Activated CD4-positive, alpha-beta memory T cell treated with anti-CD3 and anti-CD28 coated beads for 36 hours (primary cell): ENCODE results near the gene COL4A3. TPM values are rescaled to one million over a fixed set of nuclear protein-coding genes. Genes with fewer than 3 reads are reported as not detected.
A peak's percentile ranks its signal among the peaks of the same experiment; 100 is the strongest.
"Not testable (repeated sequence)": the region's sequence is repeated elsewhere in the genome, so short reads cannot be mapped to it uniquely, and the experiment has no call there.

ENCODE experiments used
- CTCF ChIA-PET: fragments of 350-600 bp; sonication (Branson Sonifier 250); formaldehyde crosslinking; loops from one replicate; lab custom pipeline; 2021; ENCODE audit warnings: antibody characterized with exemption, inconsistent platforms; lab: Charles Lee
- POLR2A ChIA-PET: fragments of 350-600 bp; sonication (Branson Sonifier 250); formaldehyde crosslinking; loops from one replicate; lab custom pipeline; 2021; ENCODE audit warnings: antibody characterized with exemption; lab: Charles Lee
- DNase-seq: peaks from one replicate; pipeline ENCODE4 v3.0.0-alpha.2; 2020
- H3K27ac Mint-ChIP-seq: one replicate; pipeline ENCODE4 v1.8.0; 2021; ENCODE audit warnings: mixed read lengths
- H3K27me3 Mint-ChIP-seq: one replicate; pipeline ENCODE4 v1.8.0; 2021; ENCODE audit warnings: mixed read lengths
- H3K36me3 Mint-ChIP-seq: one replicate; pipeline ENCODE4 v1.8.0; 2021; ENCODE audit warnings: mixed read lengths
- H3K4me1 Mint-ChIP-seq: one replicate; pipeline ENCODE4 v1.8.0; 2021; ENCODE audit warnings: low read depth, mixed read lengths
- H3K4me3 Mint-ChIP-seq: one replicate; pipeline ENCODE4 v1.8.0; 2021; ENCODE audit warnings: mild to moderate bottlenecking, mixed read lengths
- H3K9me3 Mint-ChIP-seq: one replicate; pipeline ENCODE4 v1.8.0; 2021; ENCODE audit warnings: mixed read lengths
- intact Hi-C: fragments of 100-400 bp; cut with micrococcal nuclease; formaldehyde crosslinking; loops from one replicate; pipeline ENCODE4 v1.15.1; 2023
- total RNA-seq, 2 experiments: library from RNA; stranded (reverse); gene quantifications; one replicate each; pipeline ENCODE4 v1.2.3, GENCODE V29; 2021

The COL4A3 gene
- total RNA-seq, 2 experiments from 2014 or later: not detected

DNA sequence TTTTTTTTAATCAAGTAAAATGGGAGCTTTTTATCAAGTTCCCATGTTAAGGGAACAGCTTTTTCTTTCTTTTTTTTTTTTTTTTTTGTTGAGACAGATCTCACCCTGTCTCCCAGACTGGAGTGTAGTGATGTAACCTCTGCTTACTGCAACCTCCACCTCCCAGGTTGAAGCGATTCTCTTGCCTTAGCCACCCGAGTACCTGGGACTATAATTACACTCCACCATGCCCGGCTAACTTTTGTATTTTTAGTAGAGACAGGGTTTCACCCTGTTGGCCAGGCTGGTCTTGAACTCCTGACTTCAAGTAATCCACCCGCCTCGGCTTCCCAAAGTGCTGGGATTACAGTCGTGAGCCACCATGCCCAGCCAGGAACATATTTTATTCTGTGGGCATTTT lies 61.2 kb downstream of the COL4A3 start:
- H3K4me3 Mint-ChIP-seq, POLR2A ChIA-PET, DNase-seq, H3K4me1 Mint-ChIP-seq, intact Hi-C loops, H3K36me3 Mint-ChIP-seq, H3K9me3 Mint-ChIP-seq, H3K27ac Mint-ChIP-seq, H3K27me3 Mint-ChIP-seq: not testable (repeated sequence)
- CTCF ChIA-PET: interaction anchor here (3.0 kb wide), 1 partner anchor 13 kb away, joined by 17 read pairs; no protein-coding TSS in a partner anchor

DNA sequence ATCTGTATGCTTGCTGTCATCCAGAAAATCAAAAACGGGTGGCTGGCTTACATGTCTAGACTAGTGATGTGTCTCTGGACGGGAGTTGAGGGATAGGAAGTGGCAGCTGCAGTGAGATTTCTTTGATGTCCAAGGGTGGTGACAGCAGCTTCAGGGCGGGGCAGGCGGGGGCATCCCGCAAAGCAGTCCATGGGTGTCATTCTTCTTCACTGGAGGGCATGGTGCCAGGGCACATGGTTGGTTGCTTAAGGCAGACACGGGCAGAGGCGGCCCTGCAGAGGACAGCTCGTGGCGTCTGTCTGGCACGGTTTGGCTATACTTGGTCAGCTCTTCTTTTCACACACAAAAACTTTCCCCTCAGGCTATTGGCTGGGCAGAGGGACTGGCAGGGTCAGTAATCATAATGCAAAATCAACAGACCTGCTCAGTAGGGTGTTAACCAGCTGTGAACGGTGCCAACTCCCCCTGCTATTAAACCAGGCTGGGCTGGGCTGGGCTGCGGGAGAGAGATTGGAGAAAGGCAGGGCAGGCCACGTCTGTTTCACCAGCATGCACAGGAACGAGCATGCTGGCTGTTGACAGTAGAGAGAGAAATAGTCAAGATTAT lies 63.7 kb downstream of the COL4A3 start:
- no peak overlapping the region for H3K4me3 Mint-ChIP-seq
- CTCF ChIA-PET: interaction anchor here (2.1 kb wide), 1 partner anchor 9 kb away, joined by 17 read pairs; no protein-coding TSS in a partner anchor
- peaks cover 4% of the 10 kb centered on the region for H3K9me3 Mint-ChIP-seq

DNA sequence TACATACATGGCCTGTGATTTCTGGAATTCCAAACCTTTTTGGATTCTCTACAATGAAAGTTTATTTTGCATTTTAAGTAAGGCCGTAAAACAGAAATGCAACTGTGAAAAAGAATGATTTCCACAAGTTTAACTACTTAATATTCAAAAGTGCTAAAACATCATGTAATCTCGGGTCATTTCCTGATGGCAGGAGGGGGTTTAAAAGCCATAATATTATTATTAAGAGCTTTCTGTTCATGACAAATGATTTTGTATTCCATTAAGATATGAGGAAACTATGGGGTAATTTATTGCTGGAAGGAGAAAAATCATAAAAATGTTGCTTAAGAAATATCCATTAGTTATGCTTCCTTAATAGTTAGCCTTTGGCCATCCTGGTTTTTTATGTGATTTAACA lies 65.7 kb downstream of the COL4A3 start:
- POLR2A ChIA-PET: no interaction called here
- intact Hi-C loops: no loop called here
- H3K4me3 Mint-ChIP-seq: no peak overlapping the region
- H3K4me1 Mint-ChIP-seq: no peaks in the 10 kb centered on the region
- peaks cover 4% of the 10 kb centered on the region for H3K9me3 Mint-ChIP-seq
- no peak for DNase-seq
- H3K27ac Mint-ChIP-seq: no peak overlapping the region
- peaks cover 5% of the 10 kb centered on the region for H3K27me3 Mint-ChIP-seq
- CTCF ChIA-PET: interaction anchor here (1.5 kb wide), 1 partner anchor 10 kb away, joined by 3 read pairs; no protein-coding TSS in a partner anchor
- H3K36me3 Mint-ChIP-seq: no peaks in the 10 kb centered on the region

More for the DNA sequence above, 63.7 kb downstream of the COL4A3 start:
- POLR2A ChIA-PET: no interaction called here
- no peak for DNase-seq
- Mint-ChIP-seq H3K4me1 (no peaks in the 10 kb centered on the region), H3K27ac (no peak overlapping the region), H3K36me3 (no peaks in the 10 kb centered on the region), H3K27me3 (peaks cover 7% of the 10 kb centered on the region)
- intact Hi-C loops: no loop called here

DNA sequence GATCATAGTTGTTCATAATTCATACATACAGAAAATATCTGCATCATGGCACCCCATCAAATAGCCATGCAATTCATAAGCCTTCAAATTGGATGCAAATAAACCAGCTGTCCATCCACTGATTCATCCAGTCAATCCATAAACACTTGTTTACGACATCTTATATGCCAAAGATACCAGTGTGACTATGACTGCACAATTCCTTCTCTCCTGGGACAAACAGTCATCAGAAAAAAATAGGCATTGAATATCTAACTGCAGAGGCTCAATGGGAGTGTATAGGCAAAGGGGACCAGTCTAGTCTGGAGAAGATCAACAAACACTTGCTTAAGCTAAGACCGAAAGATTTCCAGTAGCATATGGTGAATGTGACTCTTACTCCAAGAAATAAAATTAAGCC lies 70.0 kb downstream of the COL4A3 start:
- no peak overlapping the region for H3K27ac Mint-ChIP-seq
- DNase-seq: no peak
- CTCF ChIA-PET: no interaction called here
- no peak overlapping the region for H3K4me3 Mint-ChIP-seq
- H3K27me3 Mint-ChIP-seq: peaks cover 6% of the 10 kb centered on the region
- H3K36me3 Mint-ChIP-seq: no peaks in the 10 kb centered on the region
- peaks cover 4% of the 10 kb centered on the region for H3K9me3 Mint-ChIP-seq
- intact Hi-C loops: no loop called here
- H3K4me1 Mint-ChIP-seq: no peaks in the 10 kb centered on the region
- POLR2A ChIA-PET: no interaction called here

DNA sequence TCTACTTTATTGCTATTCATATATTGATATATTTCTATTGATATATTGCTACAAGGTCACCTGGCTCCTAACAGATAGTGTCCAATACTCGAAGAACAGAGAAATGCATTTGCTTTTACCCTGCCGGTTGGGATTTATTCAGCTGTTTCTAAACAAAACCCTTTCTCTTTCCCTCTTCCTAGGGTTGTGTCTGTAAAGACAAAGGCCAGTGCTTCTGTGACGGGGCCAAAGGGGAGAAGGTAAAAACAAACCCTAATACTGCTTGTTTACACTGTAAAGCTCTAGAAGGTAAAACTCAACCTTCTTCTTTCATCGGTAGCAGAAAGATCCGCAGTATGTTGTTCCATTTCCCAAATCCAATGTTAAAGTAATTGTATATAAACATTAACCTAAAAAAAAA lies 73.4 kb downstream of the COL4A3 start:
- no peak for DNase-seq
- Mint-ChIP-seq H3K9me3 (no peaks in the 10 kb centered on the region), H3K4me3 (no peak overlapping the region), H3K36me3 (no peaks in the 10 kb centered on the region), H3K27me3 (peaks cover 6% of the 10 kb centered on the region), H3K27ac (no peak overlapping the region), H3K4me1 (no peaks in the 10 kb centered on the region)
- CTCF ChIA-PET: interaction anchor here (0.6 to 4.6 kb wide), 18 partner anchors 11 to 1564 kb away, joined by 3 to 104 read pairs (median 5); partner anchors contain the start of gene MFF
- intact Hi-C loops: loop anchor here (1.0 kb wide), 1 partner anchor 107 kb away; no protein-coding TSS in a partner anchor
- POLR2A ChIA-PET: no interaction called here

DNA sequence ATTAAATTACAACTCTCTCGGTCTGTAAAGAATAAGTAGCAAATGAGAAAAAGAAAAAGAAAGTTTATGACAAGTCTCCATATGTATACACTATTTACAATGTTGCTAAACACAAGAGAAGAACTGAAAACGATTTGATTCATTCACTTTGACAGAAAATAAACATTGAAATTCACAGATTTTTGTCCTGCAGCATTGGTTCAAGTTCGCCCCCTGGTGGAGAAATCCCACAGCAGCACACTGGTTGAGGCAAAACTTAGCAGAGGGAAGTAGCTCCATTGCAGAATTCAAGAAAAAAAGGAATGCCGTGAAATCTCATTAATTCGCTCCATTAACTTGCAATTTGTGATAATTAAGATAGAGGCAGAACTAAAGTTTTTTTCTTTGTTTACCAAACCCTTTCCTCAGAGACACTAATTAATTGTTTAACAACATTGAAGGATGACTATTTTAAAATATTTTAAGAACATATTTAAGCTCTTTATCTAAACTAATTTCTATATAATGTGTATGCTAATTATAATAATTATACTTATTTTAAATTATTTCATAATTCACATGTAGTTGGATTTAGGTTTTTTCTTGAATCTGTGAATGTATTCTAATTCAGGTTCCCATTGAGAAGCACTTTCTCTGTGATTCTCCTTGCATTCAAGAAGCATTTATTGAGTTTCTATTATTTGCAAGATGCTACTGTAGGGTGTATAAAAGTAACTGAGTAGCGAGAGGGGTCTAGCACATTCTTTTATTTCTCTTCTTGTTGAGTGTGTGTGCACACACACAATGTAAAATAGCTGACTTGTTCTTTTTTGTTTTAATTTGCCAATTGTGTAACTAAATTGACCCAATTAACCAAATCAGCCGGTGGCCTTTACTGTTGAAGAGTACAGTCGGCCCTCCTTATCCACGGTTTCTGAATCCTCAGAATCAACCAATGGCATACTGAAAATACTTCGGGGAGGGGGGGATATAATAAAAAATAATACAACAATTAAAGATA lies 74.1 kb downstream of the COL4A3 start:
- ChIA-PET CTCF (interaction anchor here (0.6 to 4.6 kb wide), 38 partner anchors 8 to 1569 kb away, joined by 3 to 104 read pairs (median 4); partner anchors contain the start of gene MFF), POLR2A (no interaction called here)
- no peak overlapping the region for H3K27ac Mint-ChIP-seq
- H3K9me3 Mint-ChIP-seq: no peaks in the 10 kb centered on the region
- no peaks in the 10 kb centered on the region for H3K4me1 Mint-ChIP-seq
- peaks cover 6% of the 10 kb centered on the region for H3K27me3 Mint-ChIP-seq
- H3K4me3 Mint-ChIP-seq: no peak overlapping the region
- no peaks in the 10 kb centered on the region for H3K36me3 Mint-ChIP-seq
- intact Hi-C loops: loop anchor here (1.0 kb wide), 1 partner anchor 108 kb away; no protein-coding TSS in a partner anchor
- peak; percentile 70 for DNase-seq

DNA sequence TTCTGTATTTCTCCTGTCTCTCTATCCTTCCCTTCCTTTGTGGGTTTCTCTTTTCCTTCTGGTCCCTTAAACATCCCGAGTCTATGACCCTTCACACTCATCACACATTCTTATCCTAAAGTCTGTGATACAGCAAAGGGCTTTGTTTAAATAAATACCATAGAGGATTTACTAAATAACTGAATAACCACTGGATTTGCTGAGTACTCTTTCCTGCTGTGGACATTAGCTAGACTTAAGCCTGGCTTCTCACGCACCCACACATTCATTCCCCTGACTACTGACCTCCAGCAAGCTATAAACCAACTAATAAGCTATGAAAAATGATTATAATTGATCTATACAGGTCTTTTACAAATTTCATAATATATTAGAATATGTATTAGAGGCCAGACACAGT lies 76.6 kb downstream of the COL4A3 start:
- DNase-seq: no peak
- no peaks in the 10 kb centered on the region for H3K4me1 Mint-ChIP-seq
- CTCF ChIA-PET: interaction anchor here (1.6 kb wide), 1 partner anchor 10 kb away, joined by 3 read pairs; no protein-coding TSS in a partner anchor

DNA sequence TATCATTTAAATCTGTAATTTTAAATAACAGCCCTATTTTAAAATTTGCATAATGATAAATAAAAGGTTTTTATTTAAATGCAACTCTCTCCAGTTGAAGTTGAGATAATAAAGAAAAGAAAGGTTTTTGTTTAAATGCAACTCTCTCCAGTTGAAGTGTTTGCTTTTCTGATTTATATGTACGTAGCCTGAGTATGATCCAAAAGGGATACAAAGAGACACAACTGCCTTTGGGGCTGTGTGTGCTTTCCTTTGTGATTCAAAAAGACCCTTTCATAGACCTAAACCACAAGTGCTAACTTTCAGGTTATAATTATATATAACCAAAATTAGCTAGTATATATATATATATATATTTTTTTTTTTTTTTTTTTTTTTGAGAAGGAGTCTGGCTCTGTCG lies 84.5 kb downstream of the COL4A3 start:
- no peak overlapping the region for H3K27ac Mint-ChIP-seq
- ChIA-PET CTCF (interaction anchor here (1.1 kb wide), 1 partner anchor 11 kb away, joined by 8 read pairs; no protein-coding TSS in a partner anchor), POLR2A (no interaction called here)
- no peak overlapping the region for H3K4me3 Mint-ChIP-seq
- H3K4me1 Mint-ChIP-seq: no peaks in the 10 kb centered on the region
- peaks cover 4% of the 10 kb centered on the region for H3K27me3 Mint-ChIP-seq
- no peaks in the 10 kb centered on the region for H3K9me3 Mint-ChIP-seq
- no peak for DNase-seq
- intact Hi-C loops: no loop called here
- no peaks in the 10 kb centered on the region for H3K36me3 Mint-ChIP-seq

More for the DNA sequence above, 76.6 kb downstream of the COL4A3 start:
- POLR2A ChIA-PET: no interaction called here
- H3K4me3 Mint-ChIP-seq: no peak overlapping the region
- intact Hi-C loops: no loop called here
- H3K9me3 Mint-ChIP-seq: no peaks in the 10 kb centered on the region
- no peaks in the 10 kb centered on the region for H3K36me3 Mint-ChIP-seq
- peaks cover 3% of the 10 kb centered on the region for H3K27me3 Mint-ChIP-seq
- no peak overlapping the region for H3K27ac Mint-ChIP-seq

DNA sequence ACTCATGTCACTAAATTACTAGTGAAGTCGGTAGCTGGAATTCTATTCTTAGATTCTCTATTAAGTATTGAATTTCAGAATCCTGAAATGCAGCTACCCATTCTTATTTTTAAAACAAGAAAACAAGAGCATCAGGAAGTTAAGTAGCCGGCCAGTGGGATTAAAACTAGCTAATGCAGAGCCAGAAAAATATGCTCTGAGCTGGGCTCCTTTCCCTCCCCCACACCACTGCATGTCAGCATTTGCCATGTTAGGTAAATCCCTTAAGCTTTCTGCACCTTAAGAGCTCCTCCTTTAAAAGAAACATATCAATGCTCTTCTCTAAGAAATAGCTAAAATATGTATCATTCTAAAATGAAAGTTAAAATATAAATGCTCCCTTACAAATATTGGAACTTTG lies 88.4 kb downstream of the COL4A3 start:
- Mint-ChIP-seq H3K4me1 (no peaks in the 10 kb centered on the region), H3K4me3 (no peak overlapping the region), H3K36me3 (no peaks in the 10 kb centered on the region), H3K9me3 (no peaks in the 10 kb centered on the region), H3K27me3 (peaks cover 4% of the 10 kb centered on the region), H3K27ac (no peak overlapping the region)
- ChIA-PET POLR2A (no interaction called here), CTCF (interaction anchor here (1.6 to 2.0 kb wide), 2 partner anchors 14 to 123 kb away, joined by 3 to 5 read pairs; no protein-coding TSS in a partner anchor)
- no peak for DNase-seq
- intact Hi-C loops: no loop called here

DNA sequence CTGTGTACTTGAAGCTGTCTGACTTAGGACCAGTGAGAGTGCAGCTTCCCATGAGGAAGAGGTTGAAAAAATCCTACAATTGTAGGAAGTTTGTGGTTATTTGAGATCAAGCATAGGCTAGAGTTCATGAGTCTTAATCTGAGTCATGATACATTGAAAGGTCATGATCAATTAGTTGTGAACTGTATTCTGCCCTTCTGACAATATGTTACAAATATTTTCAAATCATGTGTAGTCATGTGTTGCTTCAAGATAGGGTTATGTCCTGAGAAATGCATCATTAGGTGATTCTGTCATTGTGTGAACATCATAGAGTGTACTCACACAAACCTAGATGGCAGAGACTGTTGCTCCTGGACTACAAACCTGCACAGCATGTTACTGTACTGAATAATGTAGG lies 92.2 kb downstream of the COL4A3 start:
- peaks cover 1% of the 10 kb centered on the region for H3K27me3 Mint-ChIP-seq
- ChIA-PET CTCF (no interaction called here), POLR2A (no interaction called here)
- no peak overlapping the region for H3K4me3 Mint-ChIP-seq
- no peak for DNase-seq
- intact Hi-C loops: no loop called here
- no peaks in the 10 kb centered on the region for H3K4me1 Mint-ChIP-seq
- no peak overlapping the region for H3K27ac Mint-ChIP-seq
- no peaks in the 10 kb centered on the region for H3K9me3 Mint-ChIP-seq
- no peaks in the 10 kb centered on the region for H3K36me3 Mint-ChIP-seq

DNA sequence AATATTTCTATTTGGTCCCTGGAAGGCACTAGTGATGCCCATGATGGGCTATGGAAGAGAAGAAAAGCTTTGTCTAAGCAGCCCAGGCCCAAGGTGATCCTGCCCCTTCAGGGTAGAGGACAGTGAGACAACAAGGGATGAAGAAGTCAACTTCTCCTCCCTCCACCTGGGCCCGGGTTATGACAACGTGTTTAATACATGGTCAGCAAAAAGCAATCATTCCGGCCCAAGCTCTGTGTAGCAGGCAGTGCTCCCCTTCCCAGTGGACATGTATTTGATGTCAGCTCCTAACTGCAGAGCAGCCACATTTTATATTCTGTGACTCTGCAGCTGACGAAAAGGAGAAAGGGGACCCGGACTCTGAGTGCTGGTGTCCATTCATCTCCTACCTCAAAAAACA lies 93.4 kb downstream of the COL4A3 start:
- Mint-ChIP-seq H3K4me3 (no peak overlapping the region), H3K4me1 (no peaks in the 10 kb centered on the region), H3K27ac (no peak overlapping the region), H3K27me3 (no peaks in the 10 kb centered on the region), H3K9me3 (no peaks in the 10 kb centered on the region), H3K36me3 (no peaks in the 10 kb centered on the region)
- ChIA-PET POLR2A (no interaction called here), CTCF (no interaction called here)
- intact Hi-C loops: no loop called here
- no peak for DNase-seq

DNA sequence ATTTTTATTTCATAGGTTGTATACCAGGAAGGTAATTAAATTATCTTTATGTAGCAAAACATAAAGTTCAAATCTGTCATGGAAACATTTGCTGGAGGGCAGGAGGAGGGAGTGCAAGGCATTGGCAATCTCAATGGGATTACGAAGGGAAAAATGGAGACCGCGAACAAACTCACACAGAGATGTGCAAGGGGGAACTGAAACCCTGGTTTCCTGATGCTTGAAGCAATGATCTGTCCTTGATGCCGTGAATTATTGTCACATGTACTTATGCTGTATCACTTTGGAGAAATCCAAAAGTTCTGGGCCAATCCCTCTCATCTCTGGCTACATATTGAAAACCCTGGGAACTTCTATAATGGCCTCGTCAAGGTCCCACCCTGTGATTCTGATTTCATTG lies 95.6 kb downstream of the COL4A3 start:
- CTCF ChIA-PET: no interaction called here
- Mint-ChIP-seq H3K4me3 (no peak overlapping the region), H3K27ac (no peak overlapping the region), H3K36me3 (no peaks in the 10 kb centered on the region), H3K4me1 (no peaks in the 10 kb centered on the region), H3K27me3 (no peaks in the 10 kb centered on the region), H3K9me3 (no peaks in the 10 kb centered on the region)
- intact Hi-C loops: no loop called here
- POLR2A ChIA-PET: no interaction called here
- no peak for DNase-seq
